ENCODE results near the gene ADNP2.
A peak's percentile ranks its signal among the peaks of the same experiment; 100 is the strongest.

Gene ADNP2

DNA sequence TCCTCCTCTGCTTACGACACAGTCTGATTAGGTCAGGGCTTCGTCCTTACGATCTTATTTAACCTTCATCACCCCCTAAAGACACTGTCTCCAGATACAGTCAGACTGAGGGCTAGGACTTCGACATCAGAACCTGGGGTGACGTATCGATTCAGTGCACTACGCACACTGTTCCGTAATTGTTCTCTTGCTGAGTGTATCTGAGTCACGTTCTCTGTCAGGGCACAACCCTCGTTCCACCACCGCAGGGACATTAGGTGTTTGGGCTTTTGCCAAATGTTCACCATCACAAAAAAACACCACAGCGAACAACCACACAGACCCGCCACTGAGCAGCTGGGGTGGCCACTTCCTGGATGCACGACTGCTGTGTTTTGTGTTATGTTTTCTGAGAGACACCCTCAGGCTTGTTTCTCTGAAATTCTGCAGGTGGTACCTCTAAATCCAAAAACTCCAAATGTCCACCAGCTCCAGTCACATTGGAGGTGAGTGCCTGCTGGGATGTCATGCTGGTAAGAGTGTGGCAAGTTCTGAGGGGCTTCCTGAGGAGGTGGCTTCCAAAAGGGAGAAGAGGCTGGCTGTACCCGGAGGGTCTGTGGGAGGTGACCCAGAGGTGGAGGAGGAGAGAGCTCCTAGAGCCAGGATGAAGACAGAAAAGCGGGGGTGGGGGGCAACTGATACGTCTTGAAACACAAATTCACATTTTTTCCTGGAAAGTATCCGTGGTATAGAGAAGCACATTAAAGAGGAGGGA lies 66.6 kb downstream of the ADNP2 start:
- DNase-seq, result no peak

DNA sequence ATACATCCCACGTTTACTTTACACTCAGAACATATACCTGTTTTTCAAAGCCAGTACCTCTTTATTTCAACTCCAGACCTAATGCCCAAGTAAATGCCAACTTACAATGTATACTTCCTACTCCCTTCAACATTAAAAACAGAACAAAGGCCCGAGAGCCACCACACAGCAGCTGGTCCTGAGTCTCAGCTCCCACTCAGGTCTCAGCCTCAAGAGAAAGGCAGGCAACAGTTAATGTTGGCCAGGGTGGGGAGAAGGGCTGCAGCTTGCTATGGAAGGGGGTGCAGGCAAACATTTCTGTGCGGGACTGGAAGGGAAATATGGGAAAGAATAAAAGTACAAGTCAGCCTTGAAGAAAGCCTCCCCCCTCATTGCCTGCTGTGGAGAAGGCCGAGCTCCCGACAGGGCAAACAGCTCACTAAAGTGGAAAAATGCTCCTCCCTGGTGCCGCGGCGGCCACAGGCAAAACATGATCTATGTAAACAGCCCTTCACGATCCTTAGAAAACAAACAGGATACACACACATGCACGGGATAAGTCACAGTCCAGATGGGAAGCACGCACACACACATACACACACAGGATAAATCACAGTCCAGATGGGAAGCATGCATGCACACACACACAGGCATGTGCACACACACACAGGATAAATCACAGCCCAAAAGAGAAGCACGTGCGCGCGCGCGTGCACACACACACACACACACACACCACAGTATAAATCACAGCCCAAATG lies 67.4 kb downstream of the ADNP2 start:
- DNase-seq, result no peak

- DNase-seq, result no peak
Measured at GRCh38 chr18:80177128-80177527, 68.1 kb downstream of the ADNP2 start.

- no peak for DNase-seq
Measured at GRCh38 chr18:80178935-80179818, 70.1 kb downstream of the ADNP2 start.

GRCh38 chr18:80179857-80180558 lies 70.9 kb downstream of the ADNP2 start:
- DNase-seq, result peak; percentile 76

DNA sequence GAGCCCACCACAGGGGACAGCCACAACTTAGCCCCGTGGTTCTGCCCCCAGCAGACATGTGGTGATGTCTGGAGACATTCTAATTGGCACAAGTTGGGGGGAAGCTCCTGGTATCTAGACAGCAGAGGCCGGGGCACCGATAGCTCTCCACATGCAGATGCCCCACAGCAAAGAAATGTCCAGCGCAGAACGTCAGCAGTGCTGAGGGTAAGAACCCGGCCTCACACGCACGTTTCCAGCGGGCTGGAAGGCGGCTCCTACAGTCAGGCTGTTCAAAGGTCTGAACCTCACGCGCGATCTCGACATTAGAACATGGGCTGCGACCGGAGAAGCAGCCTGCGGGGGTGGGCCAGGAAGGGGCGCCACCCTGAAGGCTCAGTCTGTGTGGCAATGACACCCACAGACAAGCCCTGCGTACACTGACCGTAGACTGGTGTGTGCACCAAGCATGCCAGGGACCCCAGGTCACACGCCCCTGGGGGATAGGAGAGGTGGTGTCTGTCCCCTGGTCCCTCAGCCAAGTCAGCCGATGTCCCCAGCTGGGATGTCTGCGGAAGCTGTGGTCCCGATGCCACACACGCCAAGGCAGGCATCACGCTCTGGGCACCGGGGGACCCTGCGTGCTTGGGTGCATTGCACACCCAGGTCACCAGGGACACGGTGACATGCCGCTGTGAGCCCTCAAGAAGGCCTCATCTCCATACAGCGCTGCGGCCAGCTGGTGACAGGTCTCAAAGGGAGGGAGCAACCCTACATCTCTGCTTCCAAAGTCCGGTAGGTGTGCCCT lies 71.9 kb downstream of the ADNP2 start:
- no peak for DNase-seq

GRCh38 chr18:80181642-80182461 lies 72.8 kb downstream of the ADNP2 start:
- no peak for DNase-seq

DNA sequence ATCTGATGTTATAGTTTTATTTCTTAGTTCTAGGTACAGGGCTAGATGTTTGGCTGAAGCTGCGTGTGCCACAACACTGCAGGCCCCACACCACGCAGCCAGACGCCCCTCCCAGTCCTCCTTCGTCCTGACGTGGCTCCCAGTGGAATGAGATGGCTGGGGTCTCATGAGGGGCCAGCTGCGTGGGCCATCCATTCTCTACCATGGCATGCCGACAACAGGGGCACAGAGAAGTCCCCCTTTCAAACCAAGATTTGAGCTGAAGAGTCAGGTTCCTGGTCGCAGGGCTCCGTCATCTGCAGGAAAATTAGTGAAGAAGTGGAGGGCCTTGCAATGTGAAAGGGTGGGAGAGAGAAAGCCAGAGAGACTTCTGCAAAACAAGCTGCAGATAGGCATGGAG lies 73.8 kb downstream of the ADNP2 start:
- DNase-seq, result no peak

DNA sequence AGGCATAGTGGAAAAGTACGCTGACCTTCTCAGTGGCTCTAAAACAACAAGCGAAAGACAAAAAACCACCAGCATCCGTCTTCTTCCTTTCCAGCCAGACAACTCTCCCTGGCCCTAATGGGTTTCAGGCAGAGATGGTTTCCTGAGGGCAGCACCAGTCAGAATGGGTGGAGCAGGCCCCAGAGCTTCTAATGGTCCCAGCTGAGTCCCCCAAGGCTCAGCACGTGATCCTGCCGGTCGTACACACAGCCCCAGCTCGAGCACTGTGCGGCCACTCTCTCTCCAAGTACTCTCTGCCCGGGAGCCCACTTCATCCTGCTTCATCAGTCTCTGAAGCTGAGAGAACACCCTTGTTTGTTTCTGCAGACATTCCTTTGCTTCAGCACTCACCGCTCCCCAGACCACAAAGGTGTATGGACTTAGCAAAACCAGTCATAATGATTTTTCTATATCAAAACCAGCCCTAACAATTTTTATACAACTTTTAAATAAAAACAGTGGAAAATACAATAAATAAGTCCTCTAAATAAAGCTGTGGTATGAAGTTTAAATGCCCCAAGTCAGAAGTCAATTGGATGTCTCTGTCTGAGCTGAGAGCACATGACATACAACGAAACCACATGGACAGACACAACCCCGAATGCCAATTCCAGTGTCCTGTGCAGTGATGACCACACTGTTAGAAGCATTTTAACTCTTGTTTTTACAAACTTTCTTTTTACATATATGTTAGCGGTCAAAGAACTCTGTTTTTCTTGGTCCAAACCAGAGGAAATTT lies 74.4 kb downstream of the ADNP2 start:
- no peak for DNase-seq

GRCh38 chr18:80184243-80184772 lies 75.2 kb downstream of the ADNP2 start:
- DNase-seq, result no peak

GRCh38 chr18:80185545-80185944 lies 76.5 kb downstream of the ADNP2 start:
- no peak for DNase-seq

DNA sequence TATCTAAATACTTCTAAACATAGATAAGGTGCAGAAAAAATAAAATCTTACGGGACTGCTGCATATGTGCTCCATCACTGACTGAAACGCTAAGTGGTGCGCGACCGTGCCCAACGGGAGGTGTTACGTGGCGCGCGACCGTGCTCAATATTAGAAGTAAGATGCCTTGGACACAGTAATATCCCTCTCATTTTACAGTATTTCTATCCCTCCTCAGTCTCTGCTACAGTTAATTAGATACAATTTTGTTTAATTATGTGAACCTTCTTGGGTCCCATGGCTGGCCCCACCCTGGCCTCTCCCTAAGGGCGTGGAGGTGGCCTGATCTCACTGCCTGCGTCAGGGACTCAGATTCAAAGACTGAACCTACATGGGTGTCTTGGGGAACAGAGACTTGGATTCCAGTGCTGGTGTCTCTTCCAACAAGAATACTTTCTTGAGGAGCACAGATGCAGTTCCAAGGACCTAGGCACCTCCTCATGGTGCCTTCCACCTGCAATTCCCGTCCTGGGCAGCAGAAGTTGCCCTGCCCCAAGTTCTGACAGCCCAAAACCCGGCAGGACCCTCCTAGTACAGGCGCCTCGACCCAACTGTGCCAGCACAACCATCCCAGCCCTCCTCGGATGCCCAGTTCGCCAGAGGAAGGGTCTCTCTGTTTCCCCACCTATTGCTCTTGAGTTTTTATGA lies 79.0 kb downstream of the ADNP2 start:
- no peak for DNase-seq

DNA sequence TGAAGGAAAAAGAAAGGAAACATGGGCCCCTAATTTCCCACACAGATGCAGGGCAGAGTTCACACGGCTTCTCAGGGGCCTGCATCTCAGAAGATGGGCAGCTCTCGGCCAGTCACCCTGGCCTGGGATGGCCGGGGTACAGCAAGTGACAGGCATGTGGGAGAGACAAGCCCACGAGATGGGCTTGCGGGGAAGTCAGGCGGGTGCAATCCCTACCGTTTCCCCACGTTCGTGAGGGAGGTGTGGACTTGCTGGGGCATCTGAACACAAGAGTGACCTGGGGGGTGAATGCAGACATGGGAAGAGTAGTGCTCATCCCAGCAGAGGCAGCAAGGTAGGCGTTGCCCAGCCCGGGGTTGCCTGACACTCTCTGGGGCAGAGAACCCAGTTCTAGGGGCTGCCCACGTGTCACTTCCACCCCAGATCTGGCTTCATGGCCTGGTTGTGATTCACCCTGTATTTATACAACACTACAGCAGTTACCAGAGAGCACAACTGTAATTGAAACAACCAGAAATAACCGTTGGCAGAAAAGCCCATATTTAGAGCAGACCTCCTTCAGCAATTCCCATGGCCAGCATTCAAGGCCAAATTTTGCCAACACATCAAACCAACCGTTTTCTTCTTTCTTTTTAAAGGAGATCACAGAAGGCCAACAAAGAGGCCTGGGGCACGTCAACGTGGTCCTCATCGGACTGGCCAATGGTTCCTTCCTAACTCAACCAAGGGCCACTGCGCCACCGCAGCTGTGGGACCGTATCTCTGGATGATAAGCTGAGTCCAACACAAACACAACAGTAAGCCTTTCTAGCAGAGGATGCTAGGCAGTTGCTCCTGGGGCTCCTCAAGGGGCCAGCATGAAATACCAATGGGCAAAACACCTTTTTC lies 79.8 kb downstream of the ADNP2 start:
- no peak for DNase-seq

- DNase-seq, result no peak
Measured at GRCh38 chr18:80189531-80189865, 80.4 kb downstream of the ADNP2 start.
